HepG2 (cell line): ENCODE measurements around the gene GSTP1. TPM values are rescaled to one million over a fixed set of nuclear protein-coding genes. Genes with fewer than 3 reads are reported as not detected.

Source experiments
- CHD4 ChIP-seq: fragments of 200-600 bp; sonication (generic); IDR thresholded peaks from 2 replicates; pipeline ENCODE4 v1.7.0; 2017; ENCODE audit warnings: mild to moderate bottlenecking, low read length, borderline replicate concordance
- HNRNPL ChIP-seq: fragments of 200-400 bp; formaldehyde crosslinking; IDR thresholded peaks from 2 replicates; pipeline ENCODE4 v1.6.1; 2017; ENCODE audit warnings: mild to moderate bottlenecking, low read depth, low read length
- ZNF496 ChIP-seq: sonication (generic); formaldehyde crosslinking; IDR thresholded peaks from 2 replicates; pipeline ENCODE4 v1.8.1; 2023; ENCODE audit warnings: mild to moderate bottlenecking, moderate library complexity, missing genetic modification reagents; ENCODE audit not compliant: insufficient replicate concordance
- polyA plus RNA-seq, 8 experiments: library from polyadenylated mRNA; depleted of rRNA in 3 of 8; stranded (reverse) in 7 of 8; unstranded in 1 of 8; fragments of >200 nt; fragmentation: Illumina TruSeq in 4 of 8; extraction: Trizol in 4 of 8; gene quantifications; 2 replicates each; pipeline versions ENCODE4 v1.2.1 to v1.2.3, GENCODE V29; 2011 to 2016; ENCODE audit warnings: low read depth in 4 of 8, missing spikeins in 1 of 8, mixed read lengths in 1 of 8; ENCODE audit not compliant: insufficient read depth in 1 of 8
- total RNA-seq, 5 experiments: library from RNA; depleted of rRNA; stranded (reverse); fragments of >200 nt; fragmentation: Illumina TruSeq; extraction: Trizol; gene quantifications; 2 replicates each; pipeline ENCODE4 v1.2.3, GENCODE V29; 2016; ENCODE audit warnings: low read depth in 1 of 5
- TF ChIP-seq, protein P1 (sequence below): sonication (generic); formaldehyde crosslinking; IDR thresholded peaks from 2 replicates; pipeline ENCODE4 v1.5.1; 2020; ENCODE audit warnings: missing genetic modification reagents, mild to moderate bottlenecking, borderline replicate concordance
- TF ChIP-seq, protein P2 (sequence below): sonication (generic); formaldehyde crosslinking; IDR thresholded peaks from 2 replicates; pipeline ENCODE4 v1.4.0; 2020; ENCODE audit warnings: missing genetic modification reagents
- TF ChIP-seq, protein P3 (sequence below): sonication (generic); formaldehyde crosslinking; IDR thresholded peaks from 2 replicates; pipeline ENCODE4 v1.4.0; 2020; ENCODE audit warnings: mild to moderate bottlenecking, missing genetic modification reagents
- TF ChIP-seq, protein P4 (sequence below): IDR thresholded peaks from 2 replicates; pipeline ENCODE4 v1.6.1; 2016
- TF ChIP-seq, protein P5 (sequence below): sonication (generic); formaldehyde crosslinking; IDR thresholded peaks from 2 replicates; pipeline ENCODE4 v1.5.1; 2020; ENCODE audit warnings: missing genetic modification reagents, mild to moderate bottlenecking, borderline replicate concordance

GSTP1 gene
- total and polyA plus RNA-seq, 2 of the 13 experiments (the other 11 are each of a cell fraction or from before 2014, with no cell fraction given) = not detected

DNA sequence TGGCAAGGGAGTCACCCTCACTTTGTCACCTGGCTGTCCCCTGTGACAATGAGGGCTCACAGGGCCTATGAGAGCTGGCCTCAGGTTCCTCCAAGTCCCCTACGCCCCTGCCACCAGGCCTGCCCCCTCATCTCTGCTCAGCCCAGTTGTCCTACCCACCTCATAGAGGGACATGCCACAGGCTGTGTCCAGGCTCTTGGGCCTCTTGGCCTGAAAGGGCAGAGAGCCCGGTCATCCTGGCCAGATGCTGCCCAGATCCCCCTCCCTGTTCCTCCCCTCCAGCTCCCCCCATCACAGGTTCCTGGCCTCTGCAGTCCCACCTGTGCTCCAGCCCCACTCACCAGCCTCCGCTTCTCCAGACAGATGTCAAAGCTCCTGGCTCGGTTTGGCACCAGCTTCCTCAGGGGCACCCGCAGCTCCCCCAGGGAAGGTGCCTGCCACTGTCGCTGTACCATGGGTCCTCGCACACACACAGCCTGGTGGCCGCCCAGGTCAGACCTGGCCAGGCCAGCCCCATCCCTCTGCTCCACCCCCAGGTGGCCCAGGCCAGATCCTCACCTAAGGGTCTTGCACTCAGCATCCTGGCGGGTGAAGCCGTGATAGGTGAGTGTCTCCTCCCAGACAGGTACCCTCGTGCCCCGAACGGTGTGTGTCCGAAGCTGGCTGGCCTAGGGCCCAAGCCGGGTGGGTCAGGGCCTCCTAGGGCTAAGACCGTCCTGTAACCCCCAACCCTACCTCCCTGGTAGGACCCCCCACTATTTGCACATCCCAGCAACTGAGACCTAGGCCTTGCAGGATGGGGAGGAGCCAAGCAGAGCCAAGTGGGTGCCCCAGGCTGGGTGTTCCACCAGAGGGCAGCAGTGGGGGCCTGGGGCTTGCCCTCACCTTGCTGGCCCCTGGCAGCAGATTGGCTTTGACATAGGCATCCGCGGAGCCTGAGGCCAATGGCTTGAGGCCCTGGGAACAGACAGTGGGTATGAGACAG lies 31.4 kb downstream of the GSTP1 start (continued):
- TF ChIP-seq, protein P1, sequence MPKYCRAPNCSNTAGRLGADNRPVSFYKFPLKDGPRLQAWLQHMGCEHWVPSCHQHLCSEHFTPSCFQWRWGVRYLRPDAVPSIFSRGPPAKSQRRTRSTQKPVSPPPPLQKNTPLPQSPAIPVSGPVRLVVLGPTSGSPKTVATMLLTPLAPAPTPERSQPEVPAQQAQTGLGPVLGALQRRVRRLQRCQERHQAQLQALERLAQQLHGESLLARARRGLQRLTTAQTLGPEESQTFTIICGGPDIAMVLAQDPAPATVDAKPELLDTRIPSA (CRISPR knock-in tag) = no peak
- TF ChIP-seq, protein P2, sequence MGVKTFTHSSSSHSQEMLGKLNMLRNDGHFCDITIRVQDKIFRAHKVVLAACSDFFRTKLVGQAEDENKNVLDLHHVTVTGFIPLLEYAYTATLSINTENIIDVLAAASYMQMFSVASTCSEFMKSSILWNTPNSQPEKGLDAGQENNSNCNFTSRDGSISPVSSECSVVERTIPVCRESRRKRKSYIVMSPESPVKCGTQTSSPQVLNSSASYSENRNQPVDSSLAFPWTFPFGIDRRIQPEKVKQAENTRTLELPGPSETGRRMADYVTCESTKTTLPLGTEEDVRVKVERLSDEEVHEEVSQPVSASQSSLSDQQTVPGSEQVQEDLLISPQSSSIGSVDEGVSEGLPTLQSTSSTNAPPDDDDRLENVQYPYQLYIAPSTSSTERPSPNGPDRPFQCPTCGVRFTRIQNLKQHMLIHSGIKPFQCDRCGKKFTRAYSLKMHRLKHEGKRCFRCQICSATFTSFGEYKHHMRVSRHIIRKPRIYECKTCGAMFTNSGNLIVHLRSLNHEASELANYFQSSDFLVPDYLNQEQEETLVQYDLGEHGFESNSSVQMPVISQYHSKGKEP (CRISPR knock-in tag) = no peak
- TF ChIP-seq, protein P3, sequence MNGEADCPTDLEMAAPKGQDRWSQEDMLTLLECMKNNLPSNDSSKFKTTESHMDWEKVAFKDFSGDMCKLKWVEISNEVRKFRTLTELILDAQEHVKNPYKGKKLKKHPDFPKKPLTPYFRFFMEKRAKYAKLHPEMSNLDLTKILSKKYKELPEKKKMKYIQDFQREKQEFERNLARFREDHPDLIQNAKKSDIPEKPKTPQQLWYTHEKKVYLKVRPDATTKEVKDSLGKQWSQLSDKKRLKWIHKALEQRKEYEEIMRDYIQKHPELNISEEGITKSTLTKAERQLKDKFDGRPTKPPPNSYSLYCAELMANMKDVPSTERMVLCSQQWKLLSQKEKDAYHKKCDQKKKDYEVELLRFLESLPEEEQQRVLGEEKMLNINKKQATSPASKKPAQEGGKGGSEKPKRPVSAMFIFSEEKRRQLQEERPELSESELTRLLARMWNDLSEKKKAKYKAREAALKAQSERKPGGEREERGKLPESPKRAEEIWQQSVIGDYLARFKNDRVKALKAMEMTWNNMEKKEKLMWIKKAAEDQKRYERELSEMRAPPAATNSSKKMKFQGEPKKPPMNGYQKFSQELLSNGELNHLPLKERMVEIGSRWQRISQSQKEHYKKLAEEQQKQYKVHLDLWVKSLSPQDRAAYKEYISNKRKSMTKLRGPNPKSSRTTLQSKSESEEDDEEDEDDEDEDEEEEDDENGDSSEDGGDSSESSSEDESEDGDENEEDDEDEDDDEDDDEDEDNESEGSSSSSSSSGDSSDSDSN (CRISPR knock-in tag) = 0 out of 2 replicates have a peak, but pooled peaks have one; percentile 26
- TF ChIP-seq CHD4 (no peak), ZNF496 (CRISPR knock-in tag) (no peak), HNRNPL (peak; percentile 80; the same call in 1 of the 2 replicates)
- TF ChIP-seq, protein P4, sequence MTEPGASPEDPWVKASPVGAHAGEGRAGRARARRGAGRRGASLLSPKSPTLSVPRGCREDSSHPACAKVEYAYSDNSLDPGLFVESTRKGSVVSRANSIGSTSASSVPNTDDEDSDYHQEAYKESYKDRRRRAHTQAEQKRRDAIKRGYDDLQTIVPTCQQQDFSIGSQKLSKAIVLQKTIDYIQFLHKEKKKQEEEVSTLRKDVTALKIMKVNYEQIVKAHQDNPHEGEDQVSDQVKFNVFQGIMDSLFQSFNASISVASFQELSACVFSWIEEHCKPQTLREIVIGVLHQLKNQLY = no peak
- TF ChIP-seq, protein P5, sequence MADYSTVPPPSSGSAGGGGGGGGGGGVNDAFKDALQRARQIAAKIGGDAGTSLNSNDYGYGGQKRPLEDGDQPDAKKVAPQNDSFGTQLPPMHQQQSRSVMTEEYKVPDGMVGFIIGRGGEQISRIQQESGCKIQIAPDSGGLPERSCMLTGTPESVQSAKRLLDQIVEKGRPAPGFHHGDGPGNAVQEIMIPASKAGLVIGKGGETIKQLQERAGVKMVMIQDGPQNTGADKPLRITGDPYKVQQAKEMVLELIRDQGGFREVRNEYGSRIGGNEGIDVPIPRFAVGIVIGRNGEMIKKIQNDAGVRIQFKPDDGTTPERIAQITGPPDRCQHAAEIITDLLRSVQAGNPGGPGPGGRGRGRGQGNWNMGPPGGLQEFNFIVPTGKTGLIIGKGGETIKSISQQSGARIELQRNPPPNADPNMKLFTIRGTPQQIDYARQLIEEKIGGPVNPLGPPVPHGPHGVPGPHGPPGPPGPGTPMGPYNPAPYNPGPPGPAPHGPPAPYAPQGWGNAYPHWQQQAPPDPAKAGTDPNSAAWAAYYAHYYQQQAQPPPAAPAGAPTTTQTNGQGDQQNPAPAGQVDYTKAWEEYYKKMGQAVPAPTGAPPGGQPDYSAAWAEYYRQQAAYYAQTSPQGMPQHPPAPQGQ (CRISPR knock-in tag) = no peak
